Colon (tissue), 2 donors: ENCODE results near the gene PRR23A.
"Not testable (repeated sequence)": the region's sequence is repeated elsewhere in the genome, so short reads cannot be mapped to it uniquely, and the experiment has no call there.

ENCODE experiments used
- FAIRE-seq: peaks from 2 replicates; lab custom pipeline; 2012; peaks lifted over from hg19 to GRCh38; lab: Jason Lieb, UNC
- donor health status: control.
- donor health status: control.

PRR23A gene

DNA sequence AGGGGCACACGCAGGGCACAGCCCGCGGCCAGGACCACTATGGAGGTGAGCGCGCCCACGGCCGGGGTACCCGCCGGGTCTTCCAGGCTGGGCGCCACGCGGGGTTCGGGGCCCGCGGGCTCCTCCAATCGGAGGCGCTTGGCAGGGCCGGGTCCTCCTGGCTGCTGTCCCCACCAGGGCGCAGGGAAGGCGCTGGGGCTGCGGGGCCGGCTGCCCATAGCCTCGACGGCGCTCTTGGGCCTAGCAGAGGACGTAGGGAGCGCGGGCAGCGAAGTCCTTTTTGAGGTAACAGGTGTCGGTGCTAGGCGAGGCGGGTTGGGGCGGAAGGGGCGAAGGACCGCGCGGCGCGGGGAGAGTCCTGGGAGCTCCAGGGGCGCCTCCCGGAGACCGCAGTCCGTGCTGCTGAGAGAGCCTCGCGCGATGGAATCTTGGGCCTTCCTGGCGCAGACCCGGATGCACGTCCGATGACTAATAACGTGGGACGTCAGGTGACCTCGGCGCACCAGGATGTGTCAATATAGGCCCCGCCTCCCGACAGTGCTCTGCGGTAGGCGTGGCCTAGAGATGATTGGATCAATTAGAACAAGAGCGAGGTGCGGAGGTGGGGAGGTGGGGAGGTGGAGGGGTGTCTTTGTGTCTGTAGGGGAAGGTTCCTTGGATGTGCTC is at the start of gene PRR23A:
TSS of gene PRR23A (minus strand) at position 218 of the 666 bp plus-strand sequence. CDS start at position 218, 0 bp downstream.
- no peak for FAIRE-seq

GRCh38 chr3:139052802-139053600 is 46.9 kb upstream of the PRR23A start:
- FAIRE-seq, result no peak

GRCh38 chr3:139044366-139045210 is 38.5 kb upstream of the PRR23A start, which contains the start of gene PRR23C:
Gene PRR23C (minus strand): TSS chr3:139044892. CDS start chr3:139044620, 272 bp downstream.
- FAIRE-seq, result no peak

DNA sequence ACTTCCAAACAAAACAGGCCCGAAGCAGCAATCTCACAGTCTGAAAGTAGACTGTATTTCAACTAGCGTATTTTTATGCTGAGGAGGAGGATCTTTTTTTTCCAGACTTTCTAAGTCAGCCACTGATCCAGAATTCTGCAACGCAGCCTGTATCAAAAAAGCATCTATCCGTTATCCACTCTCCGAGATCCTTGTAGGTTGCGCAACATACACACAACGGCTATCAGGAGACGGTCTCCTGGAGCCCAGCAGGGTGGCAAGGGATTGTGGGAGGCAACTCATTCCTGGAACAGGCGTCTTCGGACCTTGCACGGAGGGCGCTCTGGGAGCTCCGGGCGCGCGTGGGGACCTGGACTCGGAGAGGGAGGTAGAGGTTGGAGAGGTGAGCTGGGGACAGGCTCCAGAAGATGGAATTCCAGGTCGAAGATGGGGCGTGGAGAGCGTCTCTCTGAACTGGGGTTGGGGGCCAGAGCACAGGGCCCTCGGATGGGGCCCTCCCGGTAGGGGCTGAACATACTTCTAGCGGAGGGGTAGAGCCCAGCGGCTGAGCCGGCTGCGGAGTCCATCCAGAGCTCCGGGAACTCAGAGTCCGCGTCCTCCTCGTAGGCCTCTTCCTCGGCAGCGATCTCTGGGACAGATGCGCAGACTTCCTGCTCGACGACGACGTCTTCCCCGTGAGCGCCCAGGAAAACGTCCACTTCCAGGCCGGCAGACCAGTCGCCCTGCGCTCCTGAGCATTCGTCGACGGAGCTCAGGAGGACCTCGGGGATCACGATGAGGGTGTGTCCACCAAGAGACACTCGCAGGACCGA is 37.7 kb upstream of the PRR23A start:
- no peak for FAIRE-seq

- FAIRE-seq, result no peak
Measured at GRCh38 chr3:139037478-139037877, 31.4 kb upstream of the PRR23A start.

GRCh38 chr3:139032326-139033002 is 26.4 kb upstream of the PRR23A start:
- FAIRE-seq, result peak; percentile 91

DNA sequence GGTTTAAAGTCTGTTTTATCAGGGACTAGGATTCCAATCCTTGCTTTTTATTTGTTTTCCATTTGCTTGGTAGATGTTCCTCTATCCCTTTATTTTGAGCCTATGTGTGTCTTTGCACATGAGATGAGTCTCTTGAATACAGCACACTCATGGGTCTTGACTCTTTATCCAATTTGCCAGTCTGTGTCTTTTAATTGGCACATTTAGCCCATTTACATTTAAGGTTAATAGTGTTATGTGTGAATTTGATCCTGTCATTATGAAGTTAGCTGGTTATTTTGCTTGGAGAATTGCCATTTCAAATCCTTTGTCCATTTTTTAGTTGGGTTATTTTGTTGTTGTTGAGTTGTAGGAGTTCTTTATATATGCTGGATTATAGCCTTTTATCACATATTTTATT is 24.5 kb upstream of the PRR23A start:
- not testable (repeated sequence) for FAIRE-seq

- FAIRE-seq, result no peak
Measured at GRCh38 chr3:139024968-139025367, 18.9 kb upstream of the PRR23A start.

DNA sequence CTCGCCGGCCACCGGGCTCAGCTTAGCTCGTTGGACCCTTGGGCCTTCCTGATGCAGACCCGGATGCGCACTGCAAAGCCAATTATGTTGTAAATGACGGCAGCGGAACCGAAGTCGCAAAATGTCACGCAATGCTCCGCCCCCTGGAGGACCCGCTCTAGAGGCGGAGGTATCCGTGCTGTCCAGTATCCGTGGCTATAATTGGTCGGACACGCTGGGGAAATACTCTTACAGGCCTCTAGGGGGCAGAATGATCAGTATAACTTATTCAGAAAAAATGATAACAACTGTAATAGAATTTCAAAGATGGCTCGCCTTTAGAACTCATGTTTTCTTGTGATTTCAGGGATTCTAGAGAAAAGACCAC is 14.8 kb upstream of the PRR23A start, which contains the start of gene PRR23B:
TSS of gene PRR23B (minus strand) at position 59 of the 367 bp plus-strand sequence. CDS start 265 bp downstream, outside the sequence.
- no peak for FAIRE-seq

DNA sequence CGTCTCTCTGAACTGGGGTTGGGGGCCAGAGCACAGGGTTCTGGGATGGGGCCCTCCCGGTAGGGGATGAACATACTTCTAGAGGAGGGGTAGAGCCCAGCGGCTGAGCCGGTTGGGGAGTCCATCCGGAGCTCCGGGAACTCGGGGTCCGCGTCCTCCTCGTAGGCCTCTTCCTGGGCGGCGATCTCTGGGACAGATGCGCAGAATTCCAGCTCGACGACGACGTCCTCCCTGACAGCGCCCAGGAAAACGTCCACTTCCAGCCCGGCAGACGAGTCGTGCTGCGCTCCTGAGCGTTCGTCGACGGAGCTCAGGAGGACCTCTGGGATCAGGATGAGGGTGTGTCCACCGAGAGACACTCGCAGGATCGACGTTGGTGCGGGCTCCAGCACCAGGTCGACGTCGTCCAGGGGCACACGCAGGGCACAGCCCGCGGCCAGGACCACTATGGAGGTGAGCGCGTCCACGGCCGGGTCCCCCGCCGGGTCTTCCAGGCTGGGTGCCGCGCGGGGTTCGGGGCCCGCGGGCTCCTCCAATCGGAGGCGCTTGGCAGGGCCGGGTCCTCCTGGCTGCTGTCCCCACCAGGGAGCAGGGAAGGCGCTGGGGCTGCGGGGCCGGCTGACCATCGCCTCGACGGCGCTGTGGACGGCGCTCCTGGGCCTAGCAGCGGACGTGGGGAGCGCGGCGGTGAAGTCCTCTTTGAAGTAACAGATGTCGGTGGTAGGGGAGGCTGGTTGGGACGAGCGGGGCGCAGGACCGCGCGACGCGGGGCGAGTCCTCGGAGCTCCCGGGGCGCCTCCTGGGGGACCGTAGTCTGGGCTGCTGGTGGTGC is 14.2 kb upstream of the PRR23A start:
- no peak for FAIRE-seq

DNA sequence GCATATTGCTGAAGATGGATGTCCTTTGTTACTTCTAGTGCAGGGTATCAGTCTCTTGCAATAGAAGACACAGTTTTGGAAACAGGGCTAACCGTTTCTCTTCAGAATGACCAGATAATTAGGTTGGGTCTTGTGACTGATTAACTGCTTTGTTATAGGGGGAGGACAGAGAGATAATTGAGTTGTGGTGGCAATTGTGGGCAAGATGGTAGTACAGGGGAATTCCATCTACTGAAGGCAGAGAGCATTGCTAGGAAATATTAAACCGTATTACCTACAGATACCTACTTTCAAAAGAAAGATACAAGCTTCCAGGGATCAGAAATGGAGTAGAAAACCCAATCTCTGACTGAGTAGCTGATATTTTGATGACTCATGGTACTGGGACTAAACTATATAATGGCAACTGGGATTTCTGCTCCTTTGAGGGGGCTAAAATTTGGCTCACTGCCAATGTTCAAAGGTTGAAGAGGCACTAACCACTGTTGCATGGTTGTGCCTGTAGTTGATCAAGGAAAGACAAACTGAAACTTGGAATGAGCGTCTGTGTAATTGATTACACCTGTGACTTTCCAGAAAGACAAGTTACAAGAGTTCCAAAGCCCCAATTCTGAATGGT is 10.5 kb upstream of the PRR23A start:
- FAIRE-seq, result no peak

GRCh38 chr3:139005356-139005993 is 593 bp downstream of the PRR23A start:
- FAIRE-seq, result no peak

DNA sequence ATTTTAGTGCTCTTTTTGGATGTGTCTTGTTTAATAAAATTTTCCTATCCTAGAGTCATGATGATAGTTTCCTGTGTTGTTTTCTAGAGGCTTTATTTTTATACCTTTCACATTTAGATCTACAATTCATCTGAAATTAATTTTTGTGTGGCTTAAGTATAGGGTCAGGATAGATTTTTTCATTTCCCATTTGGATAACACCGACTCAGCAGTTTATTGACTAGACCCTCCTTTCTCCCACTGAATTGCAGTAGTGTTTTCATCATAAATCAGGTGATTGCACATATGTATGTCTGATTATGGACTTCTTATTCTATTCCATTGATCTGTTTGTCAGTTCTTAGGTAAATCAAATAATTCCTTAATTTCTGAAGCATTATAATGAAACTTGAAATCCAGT is 10.4 kb downstream of the PRR23A start:
- no peak for FAIRE-seq

DNA sequence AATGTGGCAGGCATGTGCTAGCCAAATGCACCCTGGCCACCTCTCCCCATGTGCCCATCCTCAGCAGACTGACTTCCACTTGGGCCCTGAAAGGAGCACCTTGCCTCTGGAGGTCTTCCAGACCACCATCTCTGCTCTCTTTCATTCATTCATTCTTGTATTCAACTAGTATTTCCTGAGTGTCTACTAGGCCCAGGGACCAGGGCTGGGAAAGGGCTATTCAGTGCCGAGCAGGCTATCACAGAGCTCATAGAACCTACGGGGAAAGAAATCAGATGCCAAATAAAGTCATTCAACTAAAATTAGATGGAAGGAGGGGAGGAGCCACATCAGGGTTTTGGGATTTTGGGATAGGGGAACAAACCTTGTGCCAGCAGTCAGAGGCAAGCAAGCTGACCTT is 18.9 kb downstream of the PRR23A start:
- FAIRE-seq, result no peak

- FAIRE-seq, result no peak
Measured at GRCh38 chr3:138985932-138986331, 20.1 kb downstream of the PRR23A start.

DNA sequence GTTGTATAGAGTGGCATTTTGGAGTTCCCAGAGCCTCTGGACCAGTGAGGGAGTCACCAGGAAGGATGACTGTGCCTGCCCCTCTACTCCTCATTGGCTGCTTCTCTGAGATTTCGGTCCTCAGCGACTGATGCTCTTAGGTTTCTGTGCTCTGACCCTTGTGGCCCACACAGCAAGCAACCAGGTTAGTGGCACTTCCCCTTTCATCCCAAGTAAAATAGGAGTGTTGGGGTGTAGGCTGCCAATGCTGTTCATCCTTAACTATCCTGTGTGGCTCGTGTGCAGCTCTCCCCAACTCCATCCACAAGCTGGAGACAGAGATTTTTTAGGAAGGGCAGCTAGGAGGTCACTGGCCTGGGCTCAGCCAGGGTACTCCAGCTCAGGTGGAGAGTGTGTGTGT is 21.3 kb downstream of the PRR23A start:
- no peak for FAIRE-seq

DNA sequence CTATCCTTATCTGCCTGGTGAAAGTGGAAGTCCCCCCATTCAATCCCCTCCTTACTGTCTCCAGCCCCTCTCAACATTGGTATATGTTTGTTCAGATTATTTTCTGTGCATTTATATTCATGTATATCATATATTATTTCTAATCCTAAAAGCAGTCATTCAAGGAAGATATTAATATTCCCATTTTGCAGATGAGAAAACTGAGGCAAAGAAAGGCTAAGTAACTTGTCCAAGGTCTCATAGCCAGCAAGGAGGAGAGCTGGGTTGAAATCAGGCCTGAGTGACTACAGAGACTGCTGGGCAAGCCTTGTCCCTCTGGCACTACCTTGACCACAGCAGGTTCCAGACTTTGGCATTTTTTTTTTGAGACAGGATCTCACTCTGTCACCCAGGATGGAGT is 30.0 kb downstream of the PRR23A start:
- no peak for FAIRE-seq

DNA sequence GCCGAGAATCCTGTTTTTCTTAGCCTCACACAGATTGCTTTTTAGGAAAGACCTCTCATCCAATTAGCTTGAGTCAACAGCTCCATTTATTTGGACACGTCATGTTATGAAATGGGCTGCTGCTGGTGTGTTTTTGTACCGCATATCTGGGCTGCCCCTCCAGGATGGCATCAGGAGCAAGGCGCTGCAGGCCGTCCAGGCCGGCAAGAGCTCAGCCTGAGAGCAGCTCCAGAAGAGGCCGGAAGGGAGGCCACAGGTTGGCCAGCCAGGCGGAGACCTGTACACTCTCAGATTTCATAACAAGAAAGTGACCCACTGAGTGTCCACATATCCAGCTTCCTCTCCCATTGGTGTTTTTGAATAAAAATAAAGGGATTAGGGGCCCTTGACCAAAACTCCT is 30.7 kb downstream of the PRR23A start:
- no peak for FAIRE-seq

GRCh38 chr3:138974462-138974861 is 31.6 kb downstream of the PRR23A start:
- FAIRE-seq, result no peak
